Measurements from ENCODE around the gene NELL1.

- TF ChIP-seq CTCF (IDR thresholded peaks at IDR 0.05; ENCODE audit: poor library complexity) (no peak), EZH2 (IDR thresholded peaks at IDR 0.05; ENCODE audit: borderline replicate concordance) (no peak)
These were observed 463.9 kb downstream of the NELL1 start for GRCh38 chr11:21133244-21133643.

Data from hepatocyte (in vitro differentiated cells).